Embryonic facial prominence (tissue), 1 donor: ENCODE measurements around the gene HNMT.

Source experiments
- DNase-seq: peaks from one replicate; pipeline ENCODE4 v3.0.0-alpha.2; 2016; ENCODE audit errors: extremely low spot score

Gene HNMT

GRCh38 chr2:138012082-138012481, 47.8 kb downstream of the HNMT start:
- no peak for DNase-seq

GRCh38 chr2:138012968-138013367, 48.7 kb downstream of the HNMT start:
- no peak for DNase-seq

GRCh38 chr2:138013639-138014038, 49.4 kb downstream of the HNMT start:
- DNase-seq: no peak

GRCh38 chr2:138015494-138015893, 51.2 kb downstream of the HNMT start:
- DNase-seq: no peak

GRCh38 chr2:138016351-138017087, 52.2 kb downstream of the HNMT start:
- no peak for DNase-seq

- DNase-seq: no peak
Measured at GRCh38 chr2:138017824-138018223, 53.6 kb downstream of the HNMT start.

- no peak for DNase-seq
Measured at GRCh38 chr2:138018866-138019688, 54.8 kb downstream of the HNMT start.

GRCh38 chr2:138020432-138020831, 56.2 kb downstream of the HNMT start:
- DNase-seq: no peak

GRCh38 chr2:138021154-138021553, 56.9 kb downstream of the HNMT start:
- DNase-seq: no peak

- no peak for DNase-seq
Measured at GRCh38 chr2:138023298-138023697, 59.0 kb downstream of the HNMT start.

GRCh38 chr2:138023976-138024375, 59.7 kb downstream of the HNMT start:
- DNase-seq: no peak

- DNase-seq: no peak
Measured at GRCh38 chr2:138026111-138027020, 62.1 kb downstream of the HNMT start.

GRCh38 chr2:138028538-138028937, 64.3 kb downstream of the HNMT start:
- no peak for DNase-seq

GRCh38 chr2:138029276-138029675, 65.0 kb downstream of the HNMT start:
- no peak for DNase-seq

GRCh38 chr2:138030459-138030858, 66.2 kb downstream of the HNMT start:
- no peak for DNase-seq

- DNase-seq: no peak
Measured at GRCh38 chr2:138032334-138032733, 68.1 kb downstream of the HNMT start.

GRCh38 chr2:138034536-138034935, 70.3 kb downstream of the HNMT start:
- no peak for DNase-seq

GRCh38 chr2:138035608-138036217, 71.4 kb downstream of the HNMT start:
- no peak for DNase-seq

- DNase-seq: no peak
Measured at GRCh38 chr2:138036522-138036921, 72.2 kb downstream of the HNMT start.

- no peak for DNase-seq
Measured at GRCh38 chr2:138037090-138037489, 72.8 kb downstream of the HNMT start.

GRCh38 chr2:138040616-138041015, 76.3 kb downstream of the HNMT start:
- DNase-seq: no peak

- no peak for DNase-seq
Measured at GRCh38 chr2:138042311-138042710, 78.0 kb downstream of the HNMT start.
